ENCODE measurements around the gene STAT3. TPM values are rescaled to one million over a fixed set of nuclear protein-coding genes. Genes with fewer than 3 reads are reported as not detected.
A peak's percentile ranks its signal among the peaks of the same experiment; 100 is the strongest.

Gene STAT3
- total RNA-seq, 1 donor = 206 TPM

DNA sequence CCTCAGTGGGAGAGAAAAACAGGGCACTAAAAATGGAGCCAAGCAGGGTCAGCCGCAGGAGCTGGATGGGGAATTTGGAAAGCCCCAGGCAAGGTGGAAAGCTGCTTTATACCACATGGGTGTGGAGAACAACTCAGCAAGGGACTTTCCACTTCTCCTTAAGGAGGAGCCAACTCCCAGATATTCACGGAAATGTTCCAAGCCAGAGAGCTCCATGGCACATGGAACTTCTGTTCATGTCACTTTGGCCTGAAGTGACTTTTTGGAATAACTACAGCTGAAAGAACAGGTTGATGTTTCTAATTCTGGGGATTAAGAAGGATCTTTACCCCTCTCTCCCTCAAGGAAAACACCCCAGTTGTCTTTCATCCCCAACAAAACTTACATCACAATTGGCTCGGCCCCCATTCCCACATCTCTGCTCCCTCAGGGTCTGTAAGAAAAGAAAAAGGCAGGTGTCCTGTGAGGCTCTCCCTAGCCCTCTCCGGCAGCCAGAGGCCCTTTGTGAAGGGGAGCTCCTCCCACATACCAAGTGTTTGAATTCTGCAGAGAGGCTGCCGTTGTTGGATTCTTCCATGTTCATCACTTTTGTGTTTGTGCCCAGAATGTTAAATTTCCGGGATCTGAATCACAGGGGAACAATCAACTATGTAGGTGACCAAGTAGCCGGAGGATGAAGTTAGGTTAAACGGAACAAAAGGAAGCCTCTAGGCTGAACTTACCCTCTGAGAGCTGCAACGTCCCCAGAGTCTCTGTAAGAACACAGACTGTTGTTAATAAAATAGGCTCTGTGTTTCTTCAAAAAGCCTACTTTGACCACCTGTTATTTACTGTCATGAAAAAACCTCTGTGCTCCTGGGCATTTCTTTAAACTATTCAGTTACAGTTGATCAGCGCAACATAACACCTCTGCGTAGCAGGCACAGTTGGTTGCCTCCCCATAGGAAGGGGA lies 58.9 kb downstream of the STAT3 start:
- DNase-seq (ENCODE audit: insufficient read length, low spot score, missing footprints) = peak; percentile 86
- TF ChIP-seq, protein P1, sequence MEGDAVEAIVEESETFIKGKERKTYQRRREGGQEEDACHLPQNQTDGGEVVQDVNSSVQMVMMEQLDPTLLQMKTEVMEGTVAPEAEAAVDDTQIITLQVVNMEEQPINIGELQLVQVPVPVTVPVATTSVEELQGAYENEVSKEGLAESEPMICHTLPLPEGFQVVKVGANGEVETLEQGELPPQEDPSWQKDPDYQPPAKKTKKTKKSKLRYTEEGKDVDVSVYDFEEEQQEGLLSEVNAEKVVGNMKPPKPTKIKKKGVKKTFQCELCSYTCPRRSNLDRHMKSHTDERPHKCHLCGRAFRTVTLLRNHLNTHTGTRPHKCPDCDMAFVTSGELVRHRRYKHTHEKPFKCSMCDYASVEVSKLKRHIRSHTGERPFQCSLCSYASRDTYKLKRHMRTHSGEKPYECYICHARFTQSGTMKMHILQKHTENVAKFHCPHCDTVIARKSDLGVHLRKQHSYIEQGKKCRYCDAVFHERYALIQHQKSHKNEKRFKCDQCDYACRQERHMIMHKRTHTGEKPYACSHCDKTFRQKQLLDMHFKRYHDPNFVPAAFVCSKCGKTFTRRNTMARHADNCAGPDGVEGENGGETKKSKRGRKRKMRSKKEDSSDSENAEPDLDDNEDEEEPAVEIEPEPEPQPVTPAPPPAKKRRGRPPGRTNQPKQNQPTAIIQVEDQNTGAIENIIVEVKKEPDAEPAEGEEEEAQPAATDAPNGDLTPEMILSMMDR (IDR thresholded peaks at IDR 0.05; ENCODE audit: extremely low read depth, low read depth, low read length) = no peak

DNA sequence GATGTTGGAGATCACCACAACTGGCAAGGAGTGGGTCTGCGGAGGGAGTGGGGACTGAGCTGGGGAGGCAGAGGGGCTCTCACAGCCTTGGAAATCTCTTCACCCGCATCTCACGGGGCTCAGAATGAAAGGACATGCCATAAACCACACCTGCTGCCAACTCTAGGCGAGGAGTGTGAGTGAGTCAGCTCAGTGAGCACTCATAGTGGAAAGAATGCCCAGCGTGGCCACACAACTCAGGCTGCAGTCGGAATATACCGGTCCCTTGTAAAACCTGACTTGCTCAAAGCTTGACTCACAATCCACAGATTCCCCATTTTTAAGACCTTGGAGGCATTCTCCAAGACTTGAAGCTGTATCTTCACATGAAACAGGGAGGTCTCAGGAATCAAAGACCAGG lies 63.2 kb downstream of the STAT3 start:
- Histone ChIP-seq H3K4me1 (ENCODE audit: insufficient read depth, low read length) (peaks cover 41% of the 10 kb centered on the region), H3K27me3 (ENCODE audit: insufficient read depth, low read length) (no peaks in the 10 kb centered on the region), H3K4me3 (ENCODE audit: insufficient read depth, low read length) (no peak overlapping the region), H3K27ac (ENCODE audit: low read depth, low read length) (peak overlapping the region; percentile 82), H3K9me3 (ENCODE audit: low read depth, low read length) (no peaks in the 10 kb centered on the region), H3K36me3 (ENCODE audit: insufficient read depth, low read length) (peaks cover 72% of the 10 kb centered on the region), H2AFZ (ENCODE audit: low read length) (no peak overlapping the region), H4K20me1 (ENCODE audit: insufficient read depth, low read length) (peaks cover 18% of the 10 kb centered on the region), H3K79me2 (ENCODE audit: insufficient read depth, low read length) (peaks cover 8% of the 10 kb centered on the region), H3K4me2 (ENCODE audit: insufficient read depth, low read length) (no peak overlapping the region)
- peak; percentile 97 for DNase-seq (ENCODE audit: insufficient read length, low spot score, missing footprints)
- TF ChIP-seq, protein P1 (IDR thresholded peaks at IDR 0.05; ENCODE audit: extremely low read depth, low read depth, low read length) = no peak

More for the DNA sequence above, 58.9 kb downstream of the STAT3 start:
- Histone ChIP-seq H3K4me2 (ENCODE audit: insufficient read depth, low read length) (peak overlapping the region; percentile 12), H3K4me3 (ENCODE audit: insufficient read depth, low read length) (no peak overlapping the region), H3K27me3 (ENCODE audit: insufficient read depth, low read length) (no peaks in the 10 kb centered on the region), H3K9me3 (ENCODE audit: low read depth, low read length) (no peaks in the 10 kb centered on the region), H4K20me1 (ENCODE audit: insufficient read depth, low read length) (peaks cover 3% of the 10 kb centered on the region), H3K27ac (ENCODE audit: low read depth, low read length) (peak overlapping the region; percentile 69), H2AFZ (ENCODE audit: low read length) (no peak overlapping the region), H3K79me2 (ENCODE audit: insufficient read depth, low read length) (no peaks in the 10 kb centered on the region), H3K4me1 (ENCODE audit: insufficient read depth, low read length) (peaks cover 25% of the 10 kb centered on the region), H3K36me3 (ENCODE audit: insufficient read depth, low read length) (peaks cover 64% of the 10 kb centered on the region)

DNA sequence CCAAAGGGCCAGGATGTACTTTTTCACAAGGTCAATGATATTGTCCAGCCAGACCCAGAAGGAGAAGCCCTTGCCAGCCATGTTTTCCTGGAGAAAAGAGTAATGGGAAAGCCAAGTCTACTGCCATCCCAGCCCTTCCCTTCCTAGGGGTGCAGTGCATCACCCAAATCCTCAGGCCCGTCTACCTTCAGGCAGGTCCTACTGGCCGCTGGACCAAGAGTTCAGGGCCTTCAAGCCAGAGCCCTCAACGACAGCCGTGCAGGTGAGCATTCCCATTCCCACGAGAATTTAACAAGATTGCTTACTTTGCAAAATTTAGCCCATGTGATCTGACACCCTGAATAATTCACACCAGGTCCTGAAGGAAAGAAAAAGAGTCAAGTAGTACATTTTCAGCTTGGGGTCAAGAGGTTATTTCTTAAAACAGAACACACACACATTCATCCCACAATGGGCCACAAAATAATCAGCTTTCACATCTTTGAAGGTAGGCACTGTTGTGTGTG lies 64.9 kb downstream of the STAT3 start:
- no peaks in the 10 kb centered on the region for H3K9me3 ChIP-seq (ENCODE audit: low read depth, low read length)
- no peak overlapping the region for H3K4me2 ChIP-seq (ENCODE audit: insufficient read depth, low read length)
- H3K4me3 ChIP-seq (ENCODE audit: insufficient read depth, low read length) = no peak overlapping the region
- peaks cover 29% of the 10 kb centered on the region for H3K4me1 ChIP-seq (ENCODE audit: insufficient read depth, low read length)
- H3K27me3 ChIP-seq (ENCODE audit: insufficient read depth, low read length) = no peaks in the 10 kb centered on the region
- H2AFZ ChIP-seq (ENCODE audit: low read length) = no peak overlapping the region
- peaks cover 11% of the 10 kb centered on the region for H3K79me2 ChIP-seq (ENCODE audit: insufficient read depth, low read length)
- H3K27ac ChIP-seq (ENCODE audit: low read depth, low read length) = peak overlapping the region; percentile 40
- H4K20me1 ChIP-seq (ENCODE audit: insufficient read depth, low read length) = peaks cover 24% of the 10 kb centered on the region
- TF ChIP-seq, protein P1 (IDR thresholded peaks at IDR 0.05; ENCODE audit: extremely low read depth, low read depth, low read length) = no peak
- DNase-seq (ENCODE audit: insufficient read length, low spot score, missing footprints) = no peak
- peaks cover 79% of the 10 kb centered on the region for H3K36me3 ChIP-seq (ENCODE audit: insufficient read depth, low read length)

All from osteoblast (primary cell).